A549 (cell line): ENCODE results near the gene DCAF7.

ENCODE experiments used
- CEBPB ChIP-seq, 2 experiments: fragments of >200 bp in 1 of 2; sonication (Bioruptor Twin) in 1 of 2; formaldehyde crosslinking in 1 of 2; IDR thresholded peaks; 2 replicates each; pipeline ENCODE4 v1.6.1; 2012 to 2016
- CTCF ChIP-seq: fragments of >200 bp; sonication (Bioruptor Twin); formaldehyde crosslinking; IDR thresholded peaks from 3 replicates; pipeline ENCODE4 v1.5.1; 2016
- EHMT2 ChIP-seq: fragments of 200-600 bp; sonication (generic); IDR thresholded peaks from 2 replicates; pipeline ENCODE4 v1.6.1; 2016; ENCODE audit warnings: antibody characterized with exemption, low read depth, mild to moderate bottlenecking, moderate library complexity
- FOSB ChIP-seq: fragments of 250-450 bp; sonication (Bioruptor Pico); IDR thresholded peaks from 2 replicates; pipeline ENCODE4 v1.5.0; 2020; ENCODE audit warnings: mild to moderate bottlenecking, moderate library complexity
- HEYL ChIP-seq: fragments of 250-450 bp; sonication (Bioruptor Pico); IDR thresholded peaks from 2 replicates; pipeline ENCODE4 v1.8.0; 2021; ENCODE audit warnings: mild to moderate bottlenecking, moderate library complexity
- HOXA7 ChIP-seq: fragments of 250-450 bp; sonication (Bioruptor Pico); IDR thresholded peaks from 2 replicates; pipeline ENCODE4 v1.5.0; 2020; ENCODE audit warnings: mild to moderate bottlenecking, moderate library complexity
- MAX ChIP-seq: IDR thresholded peaks from 2 replicates; pipeline ENCODE4 v1.6.1; 2012
- RCOR1 ChIP-seq: fragments of 150-350 bp; IDR thresholded peaks from 2 replicates; pipeline ENCODE4 v1.6.1; 2014; ENCODE audit warnings: antibody characterized with exemption, low read length, low read depth
- TF ChIP-seq, protein P1 (sequence below): fragments of 450-650 bp; IDR thresholded peaks from 2 replicates; pipeline ENCODE4 v1.6.1; 2014; ENCODE audit warnings: antibody characterized with exemption

- TF ChIP-seq CTCF = no peak
- TF ChIP-seq FOSB (CRISPR knock-in tag) = no peak
- TF ChIP-seq CEBPB (IDR thresholded peaks at IDR 0.05) = no peak
- TF ChIP-seq, protein P1, sequence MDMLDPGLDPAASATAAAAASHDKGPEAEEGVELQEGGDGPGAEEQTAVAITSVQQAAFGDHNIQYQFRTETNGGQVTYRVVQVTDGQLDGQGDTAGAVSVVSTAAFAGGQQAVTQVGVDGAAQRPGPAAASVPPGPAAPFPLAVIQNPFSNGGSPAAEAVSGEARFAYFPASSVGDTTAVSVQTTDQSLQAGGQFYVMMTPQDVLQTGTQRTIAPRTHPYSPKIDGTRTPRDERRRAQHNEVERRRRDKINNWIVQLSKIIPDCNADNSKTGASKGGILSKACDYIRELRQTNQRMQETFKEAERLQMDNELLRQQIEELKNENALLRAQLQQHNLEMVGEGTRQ = no peak
- TF ChIP-seq RCOR1 = no peak
- no peak for TF ChIP-seq HEYL (CRISPR knock-in tag)
- TF ChIP-seq MAX = no peak
- TF ChIP-seq HOXA7 (CRISPR knock-in tag) = no peak
- TF ChIP-seq EHMT2 = no peak
These were observed 72.5 kb downstream of the DCAF7 start for GRCh38 chr17:63622574-63623390.
